ACC112 (cell line): Measurements from ENCODE around the gene KCNQ5.

Experiments
- H2AFZ ChIP-seq: fragments of 200-600 bp; sonication (generic); one replicate; pipeline ENCODE4 v1.6.0; 2017; ENCODE audit warnings: antibody characterized with exemption, low read length; ENCODE audit not compliant: unreplicated experiment
- H3K27ac ChIP-seq: fragments of 200-600 bp; sonication (generic); 2 replicates; pipeline ENCODE4 v1.5.1; 2014; ENCODE audit warnings: low read depth, mild to moderate bottlenecking, antibody characterized with exemption, low read length, moderate library complexity
- H3K27me3 ChIP-seq: fragments of 200-600 bp; sonication (generic); 2 replicates; pipeline ENCODE4 v1.6.1; 2014; ENCODE audit warnings: mild to moderate bottlenecking, antibody characterized with exemption, low read length, moderate library complexity, mixed read lengths; ENCODE audit not compliant: insufficient read depth
- H3K36me3 ChIP-seq: fragments of 200-600 bp; sonication (generic); 2 replicates; pipeline ENCODE4 v1.6.1; 2016; ENCODE audit warnings: mild to moderate bottlenecking, antibody characterized with exemption, low read length, moderate library complexity, mixed read lengths; ENCODE audit not compliant: insufficient read depth
- H3K4me1 ChIP-seq: fragments of 200-600 bp; sonication (generic); one replicate; pipeline ENCODE4 v1.6.1; 2016; ENCODE audit warnings: low read length, mixed read lengths; ENCODE audit not compliant: insufficient read depth, unreplicated experiment, control insufficient read depth
- H3K4me3 ChIP-seq: fragments of 200-600 bp; sonication (generic); 2 replicates; pipeline ENCODE4 v1.5.1; 2014; ENCODE audit warnings: mild to moderate bottlenecking, low read depth, low read length
- H3K79me2 ChIP-seq: fragments of 200-600 bp; sonication (generic); one replicate; pipeline ENCODE4 v1.6.0; 2016; ENCODE audit warnings: low read length; ENCODE audit not compliant: control insufficient read depth, unreplicated experiment, insufficient read depth

Gene KCNQ5

DNA sequence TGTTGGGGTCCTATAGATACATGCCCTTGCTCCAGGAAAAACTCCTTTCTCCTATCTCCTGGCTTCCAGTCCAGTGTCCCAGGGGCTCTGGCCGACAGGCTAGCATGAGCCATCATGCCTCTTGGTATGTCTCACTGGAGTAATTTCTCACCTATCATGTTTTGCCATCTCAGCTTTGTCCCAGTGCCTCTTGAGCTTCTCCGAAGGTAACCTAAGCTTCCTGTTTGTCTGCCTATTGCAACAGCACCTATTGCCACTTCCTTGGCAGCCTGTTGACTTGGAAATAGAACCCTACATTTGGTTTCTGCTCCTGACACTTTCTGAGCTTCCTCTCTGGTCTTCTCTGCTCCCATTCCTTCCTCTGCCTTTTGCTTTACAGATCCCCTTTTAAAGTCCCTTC, 197.7 kb downstream of the KCNQ5 start:
- Histone ChIP-seq H3K4me1 (no peaks in the 10 kb centered on the region), H2AFZ (no peak overlapping the region), H3K27me3 (no peaks in the 10 kb centered on the region), H3K36me3 (no peaks in the 10 kb centered on the region), H3K27ac (no peak overlapping the region), H3K4me3 (no peak overlapping the region), H3K79me2 (no peaks in the 10 kb centered on the region)

DNA sequence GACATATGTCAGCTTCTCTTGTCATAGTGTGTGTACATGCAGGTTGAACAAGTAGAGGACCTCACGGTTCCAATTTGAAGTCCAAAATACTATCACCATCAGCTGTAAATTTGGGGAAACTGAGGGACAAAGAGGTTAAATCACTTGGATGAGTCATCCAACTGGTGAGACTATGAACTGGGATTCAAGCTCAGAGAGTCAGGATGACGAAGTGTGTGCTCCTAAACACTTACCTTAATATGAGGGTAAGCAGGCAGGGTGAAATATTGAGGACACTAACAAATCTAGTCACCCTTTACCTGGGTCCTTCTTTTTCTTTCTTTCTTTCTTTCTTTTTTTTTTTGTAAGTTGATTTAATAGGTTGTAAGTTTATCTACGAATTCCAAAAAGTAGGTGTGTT, 198.3 kb downstream of the KCNQ5 start:
- Histone ChIP-seq H3K27me3 (no peaks in the 10 kb centered on the region), H3K36me3 (no peaks in the 10 kb centered on the region), H3K79me2 (no peaks in the 10 kb centered on the region), H3K4me1 (peaks cover 4% of the 10 kb centered on the region), H3K4me3 (no peak overlapping the region), H2AFZ (no peak overlapping the region), H3K27ac (no peak overlapping the region)

DNA sequence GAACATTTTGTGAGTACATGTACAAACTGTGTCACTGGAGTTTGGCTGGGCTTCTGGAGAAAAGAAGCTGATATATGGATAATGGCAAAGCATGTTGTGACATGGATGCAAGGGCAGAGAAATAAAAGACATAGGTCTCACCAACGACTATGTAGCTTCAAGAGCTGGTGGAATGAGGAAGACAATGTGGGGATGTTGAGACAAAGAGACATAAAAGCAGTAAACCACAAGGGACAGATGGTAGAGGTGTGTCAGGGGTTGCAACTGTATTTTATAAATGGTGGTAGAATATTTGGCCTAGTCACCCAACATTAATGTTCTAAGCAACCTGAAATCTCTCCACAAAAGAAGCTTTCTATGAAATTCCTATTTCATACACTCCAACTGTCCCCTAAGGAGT, 199.0 kb downstream of the KCNQ5 start:
- Histone ChIP-seq H3K27me3 (no peaks in the 10 kb centered on the region), H2AFZ (no peak overlapping the region), H3K36me3 (no peaks in the 10 kb centered on the region), H3K27ac (no peak overlapping the region), H3K79me2 (no peaks in the 10 kb centered on the region), H3K4me3 (no peak overlapping the region), H3K4me1 (peaks cover 12% of the 10 kb centered on the region)

DNA sequence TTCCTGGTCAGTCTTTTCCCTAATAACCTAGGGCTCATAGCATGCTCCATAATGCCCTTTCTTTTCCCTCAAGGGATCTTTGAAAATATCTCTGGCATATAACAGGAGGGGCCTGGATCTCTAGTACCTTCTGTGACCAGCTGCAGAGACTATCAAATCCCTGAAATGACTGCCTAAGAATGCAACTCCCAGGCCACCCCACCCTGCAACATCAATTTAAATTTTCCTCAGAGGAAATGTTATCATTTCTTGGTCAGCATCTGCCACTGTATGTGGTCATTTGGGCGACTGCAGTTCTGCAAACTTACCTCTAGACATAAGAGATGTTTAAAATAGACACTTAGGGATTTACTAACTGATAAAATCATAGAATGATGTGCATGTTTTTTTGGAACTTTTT, 200.2 kb downstream of the KCNQ5 start:
- Histone ChIP-seq H2AFZ (no peak overlapping the region), H3K27me3 (no peaks in the 10 kb centered on the region), H3K79me2 (no peaks in the 10 kb centered on the region), H3K27ac (no peak overlapping the region), H3K4me3 (no peak overlapping the region), H3K4me1 (peaks cover 22% of the 10 kb centered on the region), H3K36me3 (no peaks in the 10 kb centered on the region)

DNA sequence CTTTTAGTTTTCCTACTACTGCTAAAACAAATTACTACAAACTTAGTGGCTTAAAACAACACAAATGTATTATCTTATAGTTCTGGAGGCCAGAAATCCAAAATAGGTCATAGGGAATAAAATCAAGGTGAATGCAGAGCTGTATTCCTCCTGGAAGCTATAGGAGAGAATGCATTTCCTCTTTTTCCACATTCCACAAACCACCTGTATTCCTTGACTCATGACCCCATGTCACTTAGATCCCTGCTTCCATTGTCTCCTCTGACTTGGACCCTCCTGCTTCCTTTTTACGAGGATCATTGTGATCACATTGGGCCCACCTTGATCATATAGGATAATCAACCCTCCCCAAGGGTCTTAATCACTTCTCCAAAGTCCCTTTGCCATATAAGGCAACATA, 200.8 kb downstream of the KCNQ5 start:
- Histone ChIP-seq H3K27me3 (no peaks in the 10 kb centered on the region), H2AFZ (no peak overlapping the region), H3K27ac (no peak overlapping the region), H3K4me1 (peaks cover 29% of the 10 kb centered on the region), H3K4me3 (no peak overlapping the region), H3K36me3 (no peaks in the 10 kb centered on the region), H3K79me2 (no peaks in the 10 kb centered on the region)

DNA sequence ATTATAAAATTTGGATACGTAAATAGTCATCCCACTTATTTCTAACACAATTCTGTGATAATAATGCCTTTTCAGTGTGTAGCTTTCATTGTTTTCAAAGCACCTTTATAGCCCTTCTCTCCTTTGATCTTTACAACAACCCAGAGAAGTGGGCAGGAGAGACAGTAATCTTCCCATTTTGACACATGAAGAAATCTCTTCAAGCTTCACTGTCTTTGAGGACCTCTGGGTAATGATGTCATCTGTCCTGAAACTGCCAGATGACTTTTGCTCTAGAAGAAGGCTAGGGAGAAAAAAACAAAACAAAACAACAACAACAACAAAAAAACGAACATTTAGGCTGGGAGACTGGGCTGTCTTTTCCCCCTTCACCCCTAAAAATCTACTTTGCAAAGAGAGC, 203.0 kb downstream of the KCNQ5 start:
- Histone ChIP-seq H3K27me3 (no peaks in the 10 kb centered on the region), H2AFZ (no peak overlapping the region), H3K27ac (peak overlapping the region; percentile 90), H3K4me3 (no peak overlapping the region), H3K36me3 (no peaks in the 10 kb centered on the region), H3K4me1 (peaks cover 36% of the 10 kb centered on the region), H3K79me2 (no peaks in the 10 kb centered on the region)

DNA sequence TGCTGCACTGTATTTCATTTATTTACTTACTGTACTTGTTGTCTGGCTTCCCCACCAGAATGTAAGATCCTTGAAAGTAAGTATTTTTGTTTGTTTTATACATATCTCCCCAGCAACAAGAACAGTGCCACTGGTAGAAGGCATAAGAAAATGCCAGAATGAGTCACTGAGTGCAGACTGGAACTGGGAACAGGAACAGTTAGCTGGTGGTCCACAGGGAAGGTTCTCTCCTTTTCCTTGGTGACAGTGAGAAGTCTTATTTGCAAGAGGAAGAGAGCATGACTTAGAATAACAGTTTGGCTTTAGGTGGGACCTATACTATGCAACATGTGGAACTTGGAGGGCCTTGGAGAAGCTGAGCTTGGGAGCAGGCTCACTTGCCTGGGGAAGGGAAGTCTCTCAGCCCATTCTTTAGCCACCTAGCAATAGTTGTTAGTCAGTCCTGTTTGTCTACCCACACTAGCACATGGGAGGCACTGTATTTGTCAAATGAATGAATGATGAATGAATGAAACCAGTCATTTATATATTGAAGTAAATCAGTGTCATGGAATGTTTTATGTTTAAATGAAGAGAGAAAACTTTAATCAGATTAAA, 203.5 kb downstream of the KCNQ5 start:
- H3K4me3 ChIP-seq, result no peak overlapping the region
- H3K4me1 ChIP-seq, result peaks cover 36% of the 10 kb centered on the region
- peak overlapping the region; percentile 90 for H3K27ac ChIP-seq
- no peaks in the 10 kb centered on the region for H3K36me3 ChIP-seq
- no peaks in the 10 kb centered on the region for H3K79me2 ChIP-seq
- H2AFZ ChIP-seq, result no peak overlapping the region
- H3K27me3 ChIP-seq, result no peaks in the 10 kb centered on the region

DNA sequence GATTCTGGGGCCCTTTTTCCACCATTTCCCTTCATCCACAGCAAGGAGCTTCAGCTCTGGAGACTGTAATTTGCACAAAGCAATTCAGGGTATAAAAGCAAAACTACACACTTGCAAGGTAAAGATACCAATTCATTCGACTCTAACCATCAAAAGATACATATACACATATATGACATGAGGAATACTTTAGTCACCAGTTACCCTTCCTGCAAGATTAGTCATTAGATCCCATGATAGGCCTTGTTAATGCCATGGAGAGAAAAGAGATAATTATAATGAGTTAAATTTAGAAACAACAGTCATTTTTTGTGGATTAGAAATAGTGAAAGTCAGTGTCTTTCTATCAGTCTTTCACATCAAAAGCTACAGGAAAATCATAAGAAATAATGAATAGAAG, 204.2 kb downstream of the KCNQ5 start:
- Histone ChIP-seq H2AFZ (no peak overlapping the region), H3K27ac (peak overlapping the region; percentile 90), H3K4me3 (no peak overlapping the region), H3K27me3 (no peaks in the 10 kb centered on the region), H3K4me1 (peaks cover 36% of the 10 kb centered on the region), H3K36me3 (no peaks in the 10 kb centered on the region), H3K79me2 (no peaks in the 10 kb centered on the region)

DNA sequence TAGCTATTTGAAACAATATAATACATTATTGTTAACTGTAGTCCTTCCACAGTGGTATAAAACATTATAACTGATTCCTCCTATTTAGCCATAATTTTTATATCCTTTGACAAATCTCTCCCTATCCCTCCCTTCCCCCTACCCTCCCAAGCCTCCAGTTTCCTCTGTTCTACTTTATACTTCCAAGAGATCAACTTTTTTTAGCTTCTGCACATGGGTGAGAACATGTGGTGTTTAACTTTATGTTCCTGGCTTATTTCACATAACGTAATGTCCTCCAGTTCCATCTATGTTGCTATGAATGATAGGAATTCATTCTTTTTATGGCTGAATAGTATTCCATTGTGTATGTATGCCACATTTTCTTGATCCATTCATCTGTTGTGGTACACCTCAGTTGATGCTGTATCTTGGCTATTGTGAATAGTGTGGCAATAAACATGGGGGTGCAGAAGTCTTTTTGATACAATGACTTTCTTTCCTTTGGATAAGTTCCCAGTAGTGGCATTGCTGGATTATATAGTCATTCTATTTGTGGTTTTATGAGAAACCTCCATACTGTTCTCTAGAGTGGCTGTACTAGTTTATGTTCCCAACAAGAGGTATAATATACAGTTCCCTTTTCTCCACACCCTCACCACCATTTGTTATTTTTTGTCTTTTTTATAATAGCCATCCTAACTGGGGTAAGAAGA, 205.0 kb downstream of the KCNQ5 start:
- Histone ChIP-seq H3K27me3 (no peaks in the 10 kb centered on the region), H3K4me1 (peaks cover 38% of the 10 kb centered on the region), H3K36me3 (no peaks in the 10 kb centered on the region), H3K79me2 (no peaks in the 10 kb centered on the region), H2AFZ (no peak overlapping the region), H3K4me3 (0 out of 2 replicates have a peak overlapping the region, but pooled peaks have one; percentile 12), H3K27ac (peak overlapping the region; percentile 90)

DNA sequence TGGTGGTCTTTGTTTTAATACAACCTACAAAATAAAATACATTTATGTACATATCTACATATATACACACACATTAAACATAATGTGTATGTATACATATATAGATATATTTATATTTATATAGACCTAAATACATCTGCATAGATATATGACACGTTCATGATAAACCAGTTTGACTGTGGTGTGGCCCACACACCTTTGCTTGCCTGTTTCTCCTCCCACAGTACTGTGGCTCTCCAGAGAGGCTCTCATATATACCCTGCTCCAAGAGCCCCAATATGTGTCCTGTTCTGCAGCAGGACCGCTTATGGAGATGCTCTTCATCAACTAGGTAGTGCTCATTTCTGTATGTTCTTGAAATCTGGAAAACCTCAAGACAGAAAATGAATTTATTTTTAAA, 207.0 kb downstream of the KCNQ5 start:
- no peaks in the 10 kb centered on the region for H3K79me2 ChIP-seq
- no peaks in the 10 kb centered on the region for H3K27me3 ChIP-seq
- no peak overlapping the region for H3K4me3 ChIP-seq
- no peak overlapping the region for H3K27ac ChIP-seq
- no peaks in the 10 kb centered on the region for H3K36me3 ChIP-seq
- peaks cover 48% of the 10 kb centered on the region for H3K4me1 ChIP-seq
- H2AFZ ChIP-seq, result no peak overlapping the region

DNA sequence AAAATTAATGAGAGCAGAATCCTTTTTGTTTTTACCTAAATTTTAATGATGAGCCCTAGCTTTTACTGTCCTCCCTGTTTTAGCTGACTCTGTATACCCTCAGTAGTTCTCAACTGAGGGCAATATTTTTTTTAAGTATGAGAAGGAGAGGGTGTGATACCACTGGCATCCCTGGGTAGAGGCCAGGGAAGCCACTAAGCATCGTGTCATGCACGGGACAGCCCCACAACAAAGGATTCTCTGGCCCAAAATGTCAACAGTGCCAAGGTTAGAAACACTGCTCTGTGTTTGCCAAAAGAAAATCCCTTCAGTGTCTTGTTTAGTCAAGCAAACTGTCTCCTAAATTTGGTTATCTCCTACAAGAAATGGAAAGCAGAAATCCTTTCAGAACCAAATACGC, 210.4 kb downstream of the KCNQ5 start:
- Histone ChIP-seq H3K27me3 (no peaks in the 10 kb centered on the region), H3K4me1 (peaks cover 23% of the 10 kb centered on the region), H3K79me2 (no peaks in the 10 kb centered on the region), H2AFZ (no peak overlapping the region), H3K27ac (no peak overlapping the region), H3K36me3 (no peaks in the 10 kb centered on the region), H3K4me3 (no peak overlapping the region)
